Stimulated activated naive CD8-positive, alpha-beta T cell treated with anti-CD3 and anti-CD28 coated beads, Interleukin-15, amount 100 ng/mL, for 72 hours (primary cell): ENCODE results near the gene GNAZ.

Experiments used
- ATAC-seq: fragments of 150-1000 bp; cut with Tn5 transposase; 2 replicates; pipeline ENCODE4 v1.10.0; 2021; ENCODE audit warnings: mild to moderate bottlenecking, moderate library complexity
- DNase-seq, 2 donors: peaks; one replicate each; pipeline ENCODE4 v3.0.0; 2021 to 2022
- H3K27ac Mint-ChIP-seq, 2 donors: one replicate each; pipeline ENCODE4 v1.8.0; 2022; ENCODE audit warnings: mild to moderate bottlenecking in 2 of 2, mixed read lengths in 2 of 2, moderate library complexity in 2 of 2
- H3K27me3 Mint-ChIP-seq: one replicate; pipeline ENCODE4 v1.8.0; 2022; ENCODE audit warnings: mixed read lengths
- H3K4me1 Mint-ChIP-seq: one replicate; pipeline ENCODE4 v1.8.0; 2022; ENCODE audit warnings: mild to moderate bottlenecking, mixed read lengths
- H3K4me3 Mint-ChIP-seq, 2 donors: one replicate each; pipeline ENCODE4 v1.8.0; 2022; ENCODE audit warnings: mild to moderate bottlenecking in 2 of 2, mixed read lengths in 2 of 2, moderate library complexity in 1 of 2
- H3K9me3 Mint-ChIP-seq, 2 donors: one replicate each; pipeline ENCODE4 v1.8.0; 2022; ENCODE audit warnings: mixed read lengths in 2 of 2

GNAZ gene

DNA sequence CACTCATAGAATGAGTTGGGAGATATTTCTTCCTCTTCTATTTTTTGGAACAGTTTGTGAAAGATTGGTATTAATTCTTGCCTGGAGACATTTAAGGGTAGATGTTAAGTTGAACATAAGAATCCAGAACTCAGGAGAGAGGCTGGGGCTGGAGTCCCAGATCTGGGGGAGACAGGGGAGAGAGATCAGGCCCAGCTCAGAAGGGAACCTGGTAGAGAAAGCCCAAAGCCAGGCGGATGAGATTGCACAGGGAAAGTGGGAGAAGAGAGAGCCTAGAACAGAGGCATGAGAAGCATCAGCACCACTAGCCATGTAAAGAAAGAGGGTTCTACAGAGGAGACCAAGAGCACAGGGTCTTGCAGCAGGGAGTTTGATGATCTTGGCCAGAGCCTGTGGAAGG, 13.0 kb upstream of the GNAZ start:
- DNase-seq (no peak), ATAC-seq (no peak)
- H3K27ac Mint-ChIP-seq = no peak overlapping the region
- H3K4me3 Mint-ChIP-seq = no peak overlapping the region
- H3K27me3 Mint-ChIP-seq = no peaks in the 10 kb centered on the region
- H3K4me1 Mint-ChIP-seq = peaks cover 14% of the 10 kb centered on the region
- peaks cover 5 to 17% of the 10 kb centered on the region in 2 donors for H3K9me3 Mint-ChIP-seq

DNA sequence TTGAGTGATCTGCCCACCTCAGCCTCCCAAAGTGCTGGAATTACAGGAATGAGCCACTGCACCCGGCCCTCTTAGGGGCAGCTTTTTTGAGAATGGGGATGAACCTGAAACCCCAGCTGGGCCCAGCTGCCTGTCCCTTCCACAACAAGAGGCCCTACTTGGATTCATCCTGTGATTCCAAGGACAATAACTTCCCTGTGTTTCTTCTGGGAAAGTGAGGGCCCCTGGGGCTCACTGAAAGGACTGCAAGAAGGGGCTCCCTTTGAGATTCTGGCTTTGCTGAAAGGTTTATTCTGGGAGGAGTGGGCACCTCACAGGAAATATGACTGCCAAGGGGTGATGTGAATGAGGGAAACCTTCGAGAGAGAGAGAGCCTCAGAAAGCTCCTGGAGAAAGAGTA, 12.3 kb upstream of the GNAZ start:
- H3K9me3 Mint-ChIP-seq = peaks cover 5 to 17% of the 10 kb centered on the region in 2 donors
- H3K27ac Mint-ChIP-seq = no peak overlapping the region
- H3K27me3 Mint-ChIP-seq = no peaks in the 10 kb centered on the region
- no peak for DNase-seq
- H3K4me3 Mint-ChIP-seq = no peak overlapping the region
- H3K4me1 Mint-ChIP-seq = peaks cover 14% of the 10 kb centered on the region
- ATAC-seq = no peak

DNA sequence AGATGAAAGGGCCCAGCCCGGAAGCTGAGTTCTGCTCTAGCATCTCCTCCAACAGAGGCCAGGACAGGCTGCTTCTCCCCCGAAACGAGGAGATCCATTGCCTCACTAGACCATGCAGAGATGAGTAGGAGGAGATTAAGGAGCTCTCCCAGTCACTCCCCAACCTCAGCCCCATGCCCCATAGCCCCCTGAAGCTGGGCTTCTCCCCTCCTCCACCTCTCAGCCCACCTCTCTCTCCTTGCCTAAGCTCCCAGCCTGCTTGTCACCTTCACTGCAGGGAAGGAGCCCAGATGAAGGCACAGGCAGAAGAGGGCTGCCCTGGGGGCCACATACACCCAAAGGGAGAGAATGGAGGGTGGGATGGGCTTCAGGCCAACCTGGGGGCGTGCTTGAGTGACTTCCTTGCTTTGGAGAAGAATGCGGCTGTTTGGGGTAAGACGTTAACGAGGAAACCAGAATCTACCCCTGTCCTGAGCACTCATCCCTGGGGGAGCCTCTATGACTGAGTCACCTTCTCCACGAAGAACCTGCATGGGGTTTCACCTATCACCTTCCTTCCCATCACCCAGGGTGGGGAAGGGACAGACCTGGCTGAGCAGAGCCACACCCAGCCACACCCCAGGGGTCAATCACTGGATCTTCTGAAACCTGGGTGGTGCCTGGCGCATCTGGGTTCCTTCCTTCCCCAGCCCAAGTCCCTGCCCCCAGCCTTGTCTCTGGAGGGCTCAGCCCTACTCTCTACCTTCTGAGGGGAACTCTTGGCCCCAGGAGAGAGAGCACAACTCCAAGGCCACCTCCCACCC, 11.6 kb upstream of the GNAZ start:
- H3K4me1 Mint-ChIP-seq = peaks cover 14% of the 10 kb centered on the region
- no peak overlapping the region for H3K27ac Mint-ChIP-seq
- peaks cover 5 to 17% of the 10 kb centered on the region in 2 donors for H3K9me3 Mint-ChIP-seq
- no peak overlapping the region for H3K4me3 Mint-ChIP-seq
- peak in 1 of 2 donors; percentile 7 for DNase-seq
- H3K27me3 Mint-ChIP-seq = no peaks in the 10 kb centered on the region
- ATAC-seq = no peak

DNA sequence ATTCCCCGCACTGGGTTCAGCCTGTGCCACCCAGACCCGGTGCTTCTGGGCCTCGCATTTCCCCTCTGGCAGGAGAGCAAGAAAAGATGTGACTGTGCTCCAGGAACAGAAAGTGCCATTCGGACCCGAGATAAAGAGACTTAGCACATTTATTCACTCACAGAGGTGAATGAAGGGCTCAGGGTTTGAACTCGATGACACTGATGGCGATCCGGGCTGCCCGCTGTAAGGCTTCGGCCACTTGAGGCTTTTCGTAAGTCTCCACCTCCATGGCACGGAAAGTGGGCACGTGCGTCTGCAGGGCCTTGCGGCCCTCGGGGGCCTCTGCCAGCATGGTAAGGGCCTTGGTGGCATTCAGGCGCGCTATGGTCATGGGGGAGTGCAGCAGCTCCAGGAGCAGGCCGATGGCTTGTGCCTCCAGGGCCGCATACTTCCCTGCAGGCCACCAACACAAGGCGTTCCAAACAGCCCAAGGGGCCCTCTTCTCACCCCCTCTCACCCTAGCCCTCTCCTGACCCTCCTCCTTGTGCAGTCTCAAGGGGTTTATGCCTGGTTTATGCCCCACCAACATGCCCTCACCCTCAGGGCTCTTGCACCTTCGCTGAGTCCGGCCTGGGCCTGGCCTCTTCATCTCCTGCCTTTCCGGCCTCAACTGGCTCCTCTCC, 10.9 kb upstream of the GNAZ start:
- no peak overlapping the region for H3K4me3 Mint-ChIP-seq
- no peak for ATAC-seq
- H3K9me3 Mint-ChIP-seq = peaks cover 5 to 17% of the 10 kb centered on the region in 2 donors
- DNase-seq = no peak
- peaks cover 9% of the 10 kb centered on the region for H3K4me1 Mint-ChIP-seq
- no peak overlapping the region for H3K27ac Mint-ChIP-seq
- no peaks in the 10 kb centered on the region for H3K27me3 Mint-ChIP-seq

DNA sequence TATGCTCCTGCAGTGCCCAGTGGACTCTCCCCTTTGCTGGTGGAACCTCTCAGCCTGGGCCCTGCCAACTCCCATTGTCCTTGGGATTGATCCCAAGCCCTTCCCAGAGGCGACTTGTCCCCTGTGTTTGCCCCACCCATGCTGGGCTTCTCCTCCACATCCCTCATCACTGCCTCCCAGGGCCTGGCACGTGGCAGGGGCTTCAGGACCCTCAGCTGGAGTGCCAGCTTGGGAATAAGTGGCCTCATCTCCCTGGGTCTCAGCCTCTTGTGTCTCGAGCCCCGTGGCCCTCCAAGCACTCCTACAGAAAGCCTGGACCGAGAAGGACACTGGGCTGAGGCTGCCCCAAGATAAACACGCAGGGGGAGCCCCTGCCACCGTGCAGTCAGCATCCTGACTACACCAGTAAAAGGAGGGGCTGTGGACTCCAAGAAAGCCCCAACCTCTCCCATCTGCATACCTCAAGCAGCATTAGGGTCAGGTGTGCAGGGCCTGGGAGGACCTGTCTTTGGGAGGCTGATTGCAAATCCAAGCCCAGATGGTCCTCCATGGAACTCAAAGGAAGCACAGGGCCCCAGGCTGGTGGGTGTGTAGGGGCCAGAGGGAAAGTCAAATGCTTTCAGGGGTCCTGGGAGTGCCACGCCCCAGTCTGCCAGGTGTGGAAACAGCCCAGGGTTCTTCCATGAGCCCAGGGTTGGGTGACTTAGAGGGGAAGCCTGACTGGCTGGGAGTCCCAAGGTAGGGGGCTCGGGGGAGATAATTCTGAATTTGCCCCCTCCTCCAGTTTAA, 9.5 kb upstream of the GNAZ start:
- DNase-seq (peak in 1 of 2 donors; percentile 7), ATAC-seq (no peak)
- peak overlapping the region in 1 of 2 donors; percentile 58 for H3K27ac Mint-ChIP-seq
- no peak overlapping the region for H3K4me3 Mint-ChIP-seq
- H3K27me3 Mint-ChIP-seq = no peaks in the 10 kb centered on the region
- H3K4me1 Mint-ChIP-seq = no peaks in the 10 kb centered on the region
- peaks cover 5 to 12% of the 10 kb centered on the region in 2 donors for H3K9me3 Mint-ChIP-seq

DNA sequence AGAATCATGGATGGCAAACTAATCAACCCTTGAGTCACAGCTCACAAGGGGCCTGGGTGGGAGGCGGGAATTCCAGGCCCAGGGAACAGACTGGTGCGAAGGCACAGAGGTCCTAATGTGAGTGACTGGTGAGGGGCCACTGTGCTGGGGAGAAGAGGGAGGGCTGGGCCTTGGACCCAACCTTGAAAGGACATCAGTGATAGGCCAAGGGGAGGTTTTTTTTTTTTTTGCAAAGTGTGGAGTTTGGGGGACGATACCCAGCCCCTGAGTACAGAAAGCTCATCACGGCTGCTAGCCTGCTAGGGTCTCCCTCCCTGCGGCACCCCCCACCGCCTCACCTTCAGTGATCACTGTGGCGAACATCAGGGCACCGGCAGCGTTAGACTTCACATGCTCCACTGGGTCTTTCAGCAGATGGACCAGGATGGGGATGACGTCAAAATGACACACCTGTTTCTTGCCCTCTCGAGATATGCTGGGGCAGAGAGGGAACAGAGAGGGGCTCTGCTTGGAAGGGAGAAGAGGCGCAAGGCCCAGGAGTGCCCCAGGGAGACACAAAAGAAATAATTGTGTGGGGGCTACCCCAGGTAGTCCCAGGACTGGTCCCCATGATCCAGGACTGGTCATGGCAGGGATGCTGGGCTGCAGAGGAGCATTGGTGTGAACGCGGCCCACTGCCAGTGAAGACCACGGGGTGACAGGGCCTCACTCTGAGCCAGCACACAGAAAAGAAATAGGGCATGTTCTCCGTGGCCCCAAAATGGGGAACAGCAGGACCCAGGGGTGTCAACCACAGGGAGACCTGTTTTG, 8.6 kb upstream of the GNAZ start:
- no peaks in the 10 kb centered on the region for H3K27me3 Mint-ChIP-seq
- peak overlapping the region; percentile 52 to 55 for H3K27ac Mint-ChIP-seq
- peaks cover 5 to 10% of the 10 kb centered on the region in 2 donors for H3K9me3 Mint-ChIP-seq
- ATAC-seq (no peak), DNase-seq (peak in 1 of 2 donors; percentile 5)
- H3K4me3 Mint-ChIP-seq = no peak overlapping the region
- no peaks in the 10 kb centered on the region for H3K4me1 Mint-ChIP-seq

DNA sequence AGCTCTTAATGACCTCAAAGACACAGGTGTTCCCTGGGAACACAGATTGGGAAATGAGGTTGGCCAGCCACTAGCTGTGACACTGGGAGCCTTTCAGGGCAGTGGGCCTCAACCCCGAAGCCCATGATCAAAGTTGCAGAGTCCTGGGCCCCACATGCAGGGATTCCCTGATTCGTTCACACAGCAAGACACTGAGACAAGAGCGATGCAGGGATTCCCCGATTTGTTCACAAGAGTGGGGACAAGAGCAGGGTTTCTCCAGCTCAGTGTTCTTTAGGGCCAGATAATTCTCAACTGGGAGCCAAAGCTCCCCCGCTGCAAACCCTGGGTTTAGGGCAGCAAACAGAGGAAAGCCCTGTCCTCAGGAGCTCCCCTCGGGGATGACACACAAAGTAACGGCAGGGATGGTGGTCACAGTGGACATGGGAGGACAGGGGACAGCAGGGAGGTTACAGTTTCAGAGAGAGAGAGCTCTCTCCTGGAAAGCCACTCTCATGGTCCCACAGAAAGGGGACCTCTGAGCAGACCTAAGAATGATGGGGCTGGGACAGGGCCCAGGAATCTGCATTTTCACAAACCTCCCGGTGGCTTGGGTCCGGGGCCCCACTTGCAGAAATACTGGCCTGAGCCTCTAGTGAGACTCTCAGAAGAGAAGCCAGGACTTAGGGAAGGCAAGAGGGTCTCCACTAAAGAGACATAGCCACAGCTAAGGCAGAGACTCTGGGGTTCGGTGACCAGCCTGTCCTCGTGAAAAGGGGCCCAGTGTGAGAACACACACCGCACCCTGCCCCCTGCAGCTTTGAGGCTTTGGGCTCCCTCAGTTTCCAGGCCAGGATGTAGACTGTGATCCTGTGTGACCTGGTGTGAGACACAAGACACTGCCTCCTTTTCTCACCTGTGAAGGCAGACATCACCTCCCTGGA, 7.4 kb upstream of the GNAZ start:
- no peaks in the 10 kb centered on the region for H3K4me1 Mint-ChIP-seq
- peak overlapping the region in 1 of 2 donors; percentile 60 for H3K27ac Mint-ChIP-seq
- H3K4me3 Mint-ChIP-seq = no peak overlapping the region
- no peaks in the 10 kb centered on the region for H3K27me3 Mint-ChIP-seq
- ATAC-seq (no peak), DNase-seq (peak in 1 of 2 donors; percentile 2)
- H3K9me3 Mint-ChIP-seq = no peaks in the 10 kb centered on the region

DNA sequence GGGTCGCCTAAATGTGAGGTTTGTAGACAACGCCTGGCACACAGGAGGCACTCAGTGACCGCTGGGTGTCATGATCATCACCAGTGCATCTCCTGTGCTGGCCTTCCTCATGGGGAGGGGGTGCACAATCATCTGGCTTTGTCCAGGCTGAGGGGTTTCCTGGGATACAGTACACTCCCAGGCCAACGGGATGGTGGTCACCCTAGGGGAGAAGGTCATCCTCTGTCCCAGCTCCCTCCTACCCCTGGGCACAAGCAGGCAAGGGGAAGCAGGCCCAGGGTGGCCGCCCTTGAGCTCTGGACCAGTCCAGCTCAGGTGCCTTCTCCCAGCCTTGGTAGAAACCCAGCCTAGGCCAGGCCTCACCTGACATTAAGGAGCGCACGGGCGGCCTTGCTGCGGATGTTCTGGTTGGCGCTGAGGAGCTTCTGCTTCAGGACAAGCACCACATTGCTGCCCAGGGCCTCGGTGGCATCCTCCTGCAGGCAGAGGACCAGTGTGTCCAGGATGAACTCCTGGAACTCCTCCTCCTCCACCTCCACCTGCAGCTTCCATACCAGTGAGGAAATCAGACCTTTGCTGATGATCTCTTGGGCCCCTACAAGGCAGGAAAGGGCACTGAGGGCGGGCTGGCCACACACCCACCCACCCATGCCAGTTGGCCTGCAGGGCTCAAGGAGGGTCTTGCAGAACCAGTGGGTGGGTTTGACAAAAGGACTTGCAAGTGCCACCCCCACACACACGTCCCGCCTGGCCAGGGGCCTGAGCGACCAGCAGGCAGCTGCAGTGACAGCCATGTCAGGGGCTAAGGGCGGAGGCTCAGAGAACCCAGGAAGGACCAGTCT, 6.6 kb upstream of the GNAZ start:
- H3K9me3 Mint-ChIP-seq = no peaks in the 10 kb centered on the region
- no peak overlapping the region for H3K4me3 Mint-ChIP-seq
- no peak overlapping the region for H3K27ac Mint-ChIP-seq
- peaks cover 6% of the 10 kb centered on the region for H3K27me3 Mint-ChIP-seq
- DNase-seq (peak in 1 of 2 donors; percentile 5), ATAC-seq (no peak)
- H3K4me1 Mint-ChIP-seq = peaks cover 4% of the 10 kb centered on the region

DNA sequence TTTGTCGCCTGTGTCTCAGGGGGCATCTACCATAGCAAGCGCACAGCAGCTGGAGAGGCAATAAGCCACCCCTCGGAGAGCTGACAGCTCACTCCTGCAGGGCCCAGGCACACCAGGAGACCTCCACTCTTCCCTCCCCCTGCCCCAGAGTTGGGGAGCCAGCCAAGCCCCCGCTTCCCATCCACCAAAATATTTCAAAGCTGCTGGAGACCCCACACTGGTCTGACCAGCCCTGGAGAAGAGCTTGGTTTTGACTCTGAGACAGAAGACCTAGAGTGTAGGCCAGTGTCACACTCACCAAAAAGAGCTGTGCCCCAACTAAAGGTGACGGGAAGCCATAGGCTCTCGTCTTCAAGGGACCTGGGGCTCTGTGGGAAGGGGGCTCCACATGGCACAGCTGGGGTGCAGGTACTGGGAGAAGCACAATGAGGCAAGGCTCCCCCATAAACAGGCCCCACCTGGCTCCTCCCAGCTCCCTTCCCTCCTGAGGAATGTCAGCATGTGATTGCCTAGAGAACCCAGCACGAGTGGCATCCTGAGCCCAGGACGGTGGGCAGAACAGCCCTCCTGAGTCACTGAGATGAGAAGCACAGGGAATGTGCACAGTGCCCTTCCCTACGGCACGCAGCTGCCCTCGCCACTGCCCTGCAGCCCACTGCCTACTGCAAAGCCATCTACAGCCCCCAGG, 5.8 kb upstream of the GNAZ start:
- no peak overlapping the region for H3K4me3 Mint-ChIP-seq
- DNase-seq (no peak), ATAC-seq (no peak)
- no peak overlapping the region for H3K27ac Mint-ChIP-seq
- H3K9me3 Mint-ChIP-seq = no peaks in the 10 kb centered on the region
- peaks cover 6% of the 10 kb centered on the region for H3K4me1 Mint-ChIP-seq
- peaks cover 13% of the 10 kb centered on the region for H3K27me3 Mint-ChIP-seq

DNA sequence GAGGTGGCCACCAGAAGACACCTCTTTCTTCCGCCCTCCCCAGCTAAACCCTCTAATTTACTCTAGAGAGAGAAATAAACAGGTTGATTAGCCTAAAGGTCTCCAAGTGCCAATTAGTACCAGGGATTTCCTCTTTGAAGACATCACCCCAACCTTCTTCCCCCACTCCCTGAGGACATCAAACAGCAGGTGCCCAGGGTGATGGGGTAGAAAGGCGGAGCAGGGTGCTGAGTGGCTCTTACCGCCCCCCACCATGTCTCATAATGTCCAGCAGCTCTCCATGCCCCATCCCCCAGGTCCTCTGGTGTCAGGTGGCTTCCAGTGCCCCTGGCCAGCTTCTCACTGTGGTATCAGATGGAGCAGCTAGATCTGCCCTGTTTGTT, 5.3 kb upstream of the GNAZ start:
- DNase-seq (no peak), ATAC-seq (no peak)
- Mint-ChIP-seq H3K4me1 (peaks cover 10% of the 10 kb centered on the region), H3K27ac (no peak overlapping the region), H3K9me3 (no peaks in the 10 kb centered on the region), H3K27me3 (peaks cover 17% of the 10 kb centered on the region), H3K4me3 (no peak overlapping the region)

DNA sequence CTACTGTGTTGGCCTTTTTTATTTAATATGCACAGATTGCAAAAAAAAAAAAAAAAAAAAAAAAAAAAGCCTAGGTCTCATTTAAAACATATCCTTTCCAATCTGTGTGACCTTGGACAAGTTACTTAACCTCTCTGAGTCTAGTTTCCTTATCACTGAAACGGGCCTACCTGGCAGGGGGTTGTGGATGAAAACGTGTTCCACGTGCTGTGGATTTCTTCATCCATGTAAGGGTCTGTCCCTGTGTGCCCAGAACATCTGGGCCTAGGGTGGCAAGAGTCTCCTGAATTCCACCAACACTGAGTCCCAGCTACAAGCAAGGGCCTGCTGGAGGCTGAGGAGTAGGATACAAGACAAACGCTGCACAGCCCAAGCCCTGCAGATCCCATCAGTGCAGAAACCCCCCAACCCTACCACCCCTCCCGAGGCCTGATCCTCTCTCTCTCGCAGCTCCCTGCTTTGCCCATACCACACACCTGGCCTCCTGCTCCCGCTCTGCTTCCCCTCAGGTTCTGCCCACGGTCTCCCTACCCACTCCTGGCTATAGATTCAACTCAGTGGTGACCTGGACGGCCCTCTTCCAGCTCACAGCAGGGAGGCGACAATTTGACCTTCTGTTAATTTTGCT, 4.7 kb upstream of the GNAZ start:
- Mint-ChIP-seq H3K27me3 (peaks cover 17% of the 10 kb centered on the region), H3K4me1 (peaks cover 10% of the 10 kb centered on the region), H3K27ac (no peak overlapping the region), H3K4me3 (no peak overlapping the region), H3K9me3 (no peaks in the 10 kb centered on the region)
- ATAC-seq (no peak), DNase-seq (peak in 1 of 2 donors; percentile 5)

DNA sequence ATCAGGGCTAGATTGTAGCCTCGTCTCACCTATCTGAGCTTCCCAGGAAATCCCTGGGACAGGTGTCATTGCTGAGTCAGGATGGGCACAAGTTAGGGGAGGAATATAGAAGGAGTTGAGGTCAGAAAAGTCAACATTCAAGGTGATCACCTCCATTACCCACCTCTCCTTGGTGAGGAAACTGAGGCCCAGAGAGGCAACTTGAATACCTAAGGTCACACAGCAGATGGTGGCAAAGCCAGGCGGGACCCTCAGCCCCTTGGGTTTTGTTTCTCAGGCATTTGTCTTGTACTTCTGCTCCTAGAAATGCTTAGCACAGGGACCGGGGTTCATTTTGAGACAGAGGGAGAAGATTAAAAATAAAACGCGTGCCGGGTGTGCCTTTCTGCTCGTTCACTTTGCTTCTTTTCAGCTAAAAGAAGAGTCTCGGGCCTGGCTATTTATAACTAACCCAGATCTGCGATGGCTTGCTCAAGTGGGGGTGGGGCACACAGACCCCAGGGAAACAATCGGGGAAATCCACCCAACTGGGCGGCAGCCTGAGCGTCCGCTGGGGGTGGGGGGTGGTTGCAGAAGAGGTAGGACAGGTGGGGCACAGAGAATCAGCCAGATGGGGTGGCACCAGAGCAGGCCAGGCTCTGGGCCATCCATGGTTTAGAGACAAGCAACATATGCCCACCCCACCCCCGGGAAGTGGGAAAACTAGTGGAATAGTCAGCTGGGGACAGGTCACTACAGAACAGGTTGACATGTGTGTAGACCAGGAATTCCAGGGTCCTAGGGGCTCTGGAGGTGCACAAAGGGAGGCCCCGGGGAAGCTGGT, 3.9 kb upstream of the GNAZ start:
- no peak overlapping the region for H3K27ac Mint-ChIP-seq
- H3K9me3 Mint-ChIP-seq = no peaks in the 10 kb centered on the region
- peak in 1 of 2 donors; percentile 4 for DNase-seq
- peaks cover 23% of the 10 kb centered on the region for H3K27me3 Mint-ChIP-seq
- H3K4me1 Mint-ChIP-seq = peaks cover 16% of the 10 kb centered on the region
- no peak overlapping the region for H3K4me3 Mint-ChIP-seq
- ATAC-seq = no peak
